IPS-18a (cell line): Measurements from ENCODE around the gene DEPDC4.
"Not testable (repeated sequence)": the region's sequence is repeated elsewhere in the genome, so short reads cannot be mapped to it uniquely, and the experiment has no call there.

ENCODE experiments used
- H3K27ac ChIP-seq: one replicate; pipeline ENCODE4 v1.5.1; 2013; ENCODE audit warnings: low read length
- H3K27me3 ChIP-seq: one replicate; pipeline ENCODE4 v1.6.1; 2013; ENCODE audit warnings: mild to moderate bottlenecking, low read length; ENCODE audit not compliant: control insufficient read depth, insufficient read depth
- H3K36me3 ChIP-seq: one replicate; pipeline ENCODE4 v1.6.1; 2013; ENCODE audit warnings: low read depth, low read length; ENCODE audit not compliant: control insufficient read depth
- H3K4me1 ChIP-seq: one replicate; pipeline ENCODE4 v1.6.1; 2013; ENCODE audit warnings: low read depth, low read length; ENCODE audit not compliant: control insufficient read depth
- H3K4me3 ChIP-seq: one replicate; pipeline ENCODE4 v1.5.1; 2013; ENCODE audit warnings: low read length
- H3K9ac ChIP-seq: one replicate; pipeline ENCODE4 v1.6.1; 2013; ENCODE audit warnings: mild to moderate bottlenecking, low read length, moderate library complexity
- H3K9me3 ChIP-seq: one replicate; pipeline ENCODE4 v1.6.1; 2013; ENCODE audit warnings: low read depth, low read length; ENCODE audit not compliant: control insufficient read depth

Gene DEPDC4

GRCh38 chr12:100266835-100267602 is at the start of gene DEPDC4, which contains the start of gene SCYL2:
TSS of gene DEPDC4 (minus strand) at chr12:100267079. CDS start at chr12:100267076, 3 bp downstream.
TSS of gene SCYL2 (plus strand) at chr12:100267177. CDS start at chr12:100282971, 15,794 bp downstream.
- peaks cover 14% of the 10 kb centered on the region for H3K4me1 ChIP-seq
- H3K27me3 ChIP-seq: no peaks in the 10 kb centered on the region
- H3K27ac ChIP-seq: peak within 1 kb of the TSS; percentile 78
- peak within 1 kb of the TSS; percentile 72 for H3K4me3 ChIP-seq
- no peaks in the 10 kb centered on the region for H3K9me3 ChIP-seq
- no peaks in the 10 kb centered on the region for H3K36me3 ChIP-seq
- peak within 1 kb of the TSS; percentile 84 for H3K9ac ChIP-seq

GRCh38 chr12:100311317-100311716 is 44.4 kb upstream of the DEPDC4 start:
- Histone ChIP-seq H3K27ac (no peak overlapping the region), H3K36me3 (peaks cover 38% of the 10 kb centered on the region), H3K27me3 (no peaks in the 10 kb centered on the region), H3K9me3 (no peaks in the 10 kb centered on the region), H3K4me3 (no peak overlapping the region), H3K9ac (no peak overlapping the region), H3K4me1 (no peaks in the 10 kb centered on the region)

- H3K4me3 ChIP-seq, H3K9me3 ChIP-seq, H3K27me3 ChIP-seq, H3K9ac ChIP-seq, H3K4me1 ChIP-seq, H3K27ac ChIP-seq: not testable (repeated sequence)
- H3K36me3 ChIP-seq: peaks cover 21% of the 10 kb centered on the region
Observed at GRCh38 chr12:100308138-100308537, 41.3 kb upstream of the DEPDC4 start.

- not testable (repeated sequence) for H3K27me3 ChIP-seq, H3K27ac ChIP-seq, H3K9ac ChIP-seq, H3K4me1 ChIP-seq, H3K9me3 ChIP-seq, H3K4me3 ChIP-seq
- peaks cover 14% of the 10 kb centered on the region for H3K36me3 ChIP-seq
Observed at GRCh38 chr12:100304334-100304733, 37.5 kb upstream of the DEPDC4 start.

GRCh38 chr12:100303831-100304230 is 37.0 kb upstream of the DEPDC4 start:
- H3K27ac ChIP-seq: no peak overlapping the region
- no peaks in the 10 kb centered on the region for H3K4me1 ChIP-seq
- H3K36me3 ChIP-seq: peaks cover 15% of the 10 kb centered on the region
- H3K27me3 ChIP-seq: no peaks in the 10 kb centered on the region
- H3K4me3 ChIP-seq: no peak overlapping the region
- no peaks in the 10 kb centered on the region for H3K9me3 ChIP-seq
- H3K9ac ChIP-seq: no peak overlapping the region

GRCh38 chr12:100302081-100302480 is 35.2 kb upstream of the DEPDC4 start:
- no peaks in the 10 kb centered on the region for H3K4me1 ChIP-seq
- H3K9ac ChIP-seq: no peak overlapping the region
- no peak overlapping the region for H3K27ac ChIP-seq
- H3K4me3 ChIP-seq: no peak overlapping the region
- H3K9me3 ChIP-seq: no peaks in the 10 kb centered on the region
- H3K36me3 ChIP-seq: peaks cover 15% of the 10 kb centered on the region
- H3K27me3 ChIP-seq: no peaks in the 10 kb centered on the region

GRCh38 chr12:100295764-100296555 is 29.1 kb upstream of the DEPDC4 start:
- Histone ChIP-seq H3K9ac (no peak overlapping the region), H3K4me3 (no peak overlapping the region), H3K36me3 (peaks cover 8% of the 10 kb centered on the region), H3K27me3 (no peaks in the 10 kb centered on the region), H3K9me3 (no peaks in the 10 kb centered on the region), H3K27ac (no peak overlapping the region), H3K4me1 (no peaks in the 10 kb centered on the region)

- H3K27ac ChIP-seq, H3K4me1 ChIP-seq, H3K27me3 ChIP-seq, H3K9ac ChIP-seq, H3K4me3 ChIP-seq, H3K36me3 ChIP-seq, H3K9me3 ChIP-seq: not testable (repeated sequence)
Observed at GRCh38 chr12:100294366-100294765, 27.5 kb upstream of the DEPDC4 start.

GRCh38 chr12:100293017-100293416 is 26.1 kb upstream of the DEPDC4 start:
- Histone ChIP-seq H3K4me1 (no peaks in the 10 kb centered on the region), H3K27ac (no peak overlapping the region), H3K4me3 (no peak overlapping the region), H3K9me3 (no peaks in the 10 kb centered on the region), H3K9ac (no peak overlapping the region), H3K36me3 (no peaks in the 10 kb centered on the region), H3K27me3 (no peaks in the 10 kb centered on the region)

GRCh38 chr12:100290016-100290415 is 23.1 kb upstream of the DEPDC4 start:
- H3K9me3 ChIP-seq: no peaks in the 10 kb centered on the region
- H3K4me3 ChIP-seq: no peak overlapping the region
- no peak overlapping the region for H3K27ac ChIP-seq
- no peak overlapping the region for H3K9ac ChIP-seq
- H3K27me3 ChIP-seq: no peaks in the 10 kb centered on the region
- no peaks in the 10 kb centered on the region for H3K4me1 ChIP-seq
- H3K36me3 ChIP-seq: no peaks in the 10 kb centered on the region

GRCh38 chr12:100289038-100289437 is 22.2 kb upstream of the DEPDC4 start:
- H3K4me3 ChIP-seq: no peak overlapping the region
- H3K9me3 ChIP-seq: no peaks in the 10 kb centered on the region
- H3K27ac ChIP-seq: no peak overlapping the region
- no peaks in the 10 kb centered on the region for H3K27me3 ChIP-seq
- no peaks in the 10 kb centered on the region for H3K36me3 ChIP-seq
- no peaks in the 10 kb centered on the region for H3K4me1 ChIP-seq
- H3K9ac ChIP-seq: no peak overlapping the region
